H1 (cell line): ENCODE measurements around the gene SV2A. TPM values are rescaled to one million over a fixed set of nuclear protein-coding genes. Genes with fewer than 3 reads are reported as not detected.

ENCODE experiments used
- CTCF ChIA-PET: fragments of 300-600 bp; sonication (Branson Sonifier 250); formaldehyde crosslinking; loops from one replicate; lab custom pipeline; 2021; ENCODE audit not compliant: partially characterized antibody; lab: Charles Lee
- POLR2A ChIA-PET: fragments of 300-600 bp; sonication (Branson Sonifier 250); formaldehyde crosslinking; loops from one replicate; lab custom pipeline; 2021; ENCODE audit warnings: inconsistent platforms; ENCODE audit not compliant: partially characterized antibody; lab: Charles Lee
- DNase-seq, 2 experiments: peaks; one replicate each; pipeline versions ENCODE4 v3.0.0 to v3.0.0-alpha.2; 2010 to 2022; ENCODE audit warnings: low spot score in 2 of 2, low read depth in 1 of 2, mixed read lengths in 1 of 2
- FAIRE-seq: peaks from 2 replicates; lab custom pipeline; 2011; peaks lifted over from hg19 to GRCh38; lab: Jason Lieb, UNC
- H2AFZ ChIP-seq: 2 replicates; pipeline ENCODE4 v1.8.1; 2012; ENCODE audit warnings: low read length, inconsistent platforms
- H2AK5ac ChIP-seq: 2 replicates; pipeline ENCODE4 v1.6.1; 2013; ENCODE audit warnings: low read depth, low read length
- H2BK120ac ChIP-seq: replicated peaks from 2 replicates; pipeline ENCODE3; 2013; ENCODE audit warnings: low read depth, low read length, inconsistent platforms
- H2BK12ac ChIP-seq: 2 replicates; pipeline ENCODE4 v1.6.1; 2013; ENCODE audit warnings: low read depth, low read length
- H2BK15ac ChIP-seq: 2 replicates; pipeline ENCODE4 v1.6.1; 2013; ENCODE audit warnings: low read length
- H2BK20ac ChIP-seq: 2 replicates; pipeline ENCODE4 v1.6.1; 2013; ENCODE audit warnings: low read length
- H2BK5ac ChIP-seq: 2 replicates; pipeline ENCODE4 v1.6.1; 2013; ENCODE audit warnings: low read depth, low read length
- H3K14ac ChIP-seq: 2 replicates; pipeline ENCODE4 v1.6.1; 2013; ENCODE audit warnings: inconsistent platforms; ENCODE audit not compliant: insufficient read length
- H3K18ac ChIP-seq: 2 replicates; pipeline ENCODE4 v1.6.1; 2013; ENCODE audit warnings: low read length; ENCODE audit errors: extremely low read depth
- H3K23ac ChIP-seq: 2 replicates; pipeline ENCODE4 v1.6.1; 2013; ENCODE audit warnings: inconsistent platforms; ENCODE audit not compliant: insufficient read length
- H3K23me2 ChIP-seq: 2 replicates; pipeline ENCODE4 v1.6.1; 2013; ENCODE audit warnings: low read depth, low read length
- H3K27ac ChIP-seq: 2 replicates; pipeline ENCODE4 v1.6.1; 2011; ENCODE audit warnings: low read depth, low read length, inconsistent platforms
- H3K27me3 ChIP-seq, 4 experiments: replicated peaks in 1 of 4; 1 replicate in 1 of 4; 2 replicates in 3 of 4; pipeline versions ENCODE4 v1.6.1 to v1.8.1; 2011 to 2013; ENCODE audit warnings: low read length in 3 of 4, mild to moderate bottlenecking in 3 of 4, inconsistent platforms in 2 of 4, mixed read lengths in 2 of 4, moderate library complexity in 1 of 4; ENCODE audit not compliant: control insufficient read depth in 3 of 4, insufficient read depth in 3 of 4; ENCODE audit errors: extremely low read depth in 1 of 4
- H3K36me3 ChIP-seq, 4 experiments: 2 replicates each; pipeline versions ENCODE4 v1.6.1 to v1.8.1; 2011 to 2013; ENCODE audit warnings: mild to moderate bottlenecking in 4 of 4, low read length in 3 of 4, moderate library complexity in 2 of 4, control low read depth in 1 of 4, inconsistent platforms in 1 of 4; ENCODE audit not compliant: insufficient read depth in 4 of 4, control insufficient read depth in 2 of 4
- H3K4ac ChIP-seq: replicated peaks from 2 replicates; pipeline ENCODE3; 2013; ENCODE audit warnings: low read length, low read depth, mixed read lengths, inconsistent platforms; ENCODE audit not compliant: insufficient read length
- H3K4me1 ChIP-seq, 4 experiments: replicated peaks in 1 of 4; 1 replicate in 1 of 4; 2 replicates in 3 of 4; pipeline versions ENCODE4 v1.6.1 to v1.8.1; 2011 to 2013; ENCODE audit warnings: low read length in 3 of 4, inconsistent platforms in 2 of 4, mixed read lengths in 1 of 4; ENCODE audit not compliant: insufficient read depth in 4 of 4, control insufficient read depth in 3 of 4
- H3K4me2 ChIP-seq, 2 experiments: 2 replicates each; pipeline versions ENCODE4 v1.6.1 to v1.8.1; 2011 to 2013; ENCODE audit warnings: low read depth in 2 of 2, low read length in 2 of 2, control low read depth in 1 of 2, inconsistent platforms in 1 of 2, mild to moderate bottlenecking in 1 of 2; ENCODE audit not compliant: insufficient read depth in 1 of 2
- H3K4me3 ChIP-seq, 4 experiments: fragments of 200-600, 300-600 bp in 1 of 4; sonication (generic), shearing (Covaris generic), sonication (Bioruptor Twin) in 1 of 4; 2 replicates each; pipeline versions ENCODE4 v1.5.1 to v1.8.1; 2011 to 2016; ENCODE audit warnings: low read length in 4 of 4, low read depth in 3 of 4, control low read depth in 2 of 4, inconsistent platforms in 2 of 4, mild to moderate bottlenecking in 2 of 4, mixed read lengths in 1 of 4, moderate library complexity in 1 of 4; ENCODE audit not compliant: insufficient read depth in 2 of 4; ENCODE audit errors: extremely low read depth in 1 of 4
- H3K56ac ChIP-seq: replicated peaks from 2 replicates; pipeline ENCODE3; 2013; ENCODE audit warnings: low read depth, mild to moderate bottlenecking, mixed read lengths, low read length, inconsistent platforms; ENCODE audit not compliant: insufficient read length
- H3K79me1 ChIP-seq: 2 replicates; pipeline ENCODE4 v1.6.1; 2013; ENCODE audit warnings: low read depth, low read length, control low read depth
- H3K79me2 ChIP-seq, 2 experiments: 2 replicates each; pipeline versions ENCODE4 v1.6.1 to v1.8.1; 2012 to 2013; ENCODE audit warnings: low read length in 2 of 2, mild to moderate bottlenecking in 2 of 2, inconsistent platforms in 1 of 2; ENCODE audit not compliant: insufficient read depth in 2 of 2, control insufficient read depth in 1 of 2
- H3K9ac ChIP-seq, 4 experiments: replicated peaks in 1 of 4; 1 replicate in 1 of 4; 2 replicates in 3 of 4; pipeline versions ENCODE4 v1.6.1 to v1.8.1; 2011 to 2013; ENCODE audit warnings: low read depth in 3 of 4, low read length in 3 of 4, control low read depth in 2 of 4, mild to moderate bottlenecking in 2 of 4, moderate library complexity in 2 of 4, inconsistent platforms in 1 of 4; ENCODE audit errors: extremely low read depth in 1 of 4
- H3K9me3 ChIP-seq, 2 experiments: 2 replicates each; pipeline versions ENCODE4 v1.6.1 to v1.8.1; 2012 to 2013; ENCODE audit warnings: mild to moderate bottlenecking in 2 of 2, moderate library complexity in 2 of 2, control low read depth in 1 of 2, inconsistent platforms in 1 of 2, low read depth in 1 of 2, low read length in 1 of 2, mixed read lengths in 1 of 2; ENCODE audit not compliant: insufficient read depth in 2 of 2
- H4K20me1 ChIP-seq, 2 experiments: replicated peaks in 1 of 2; 2 replicates each; pipeline versions ENCODE3 to v1.8.1; 2011 to 2013; ENCODE audit warnings: inconsistent platforms in 2 of 2, low read length in 2 of 2, mild to moderate bottlenecking in 1 of 2; ENCODE audit not compliant: insufficient read depth in 2 of 2, control insufficient read depth in 1 of 2
- H4K5ac ChIP-seq: 2 replicates; pipeline ENCODE4 v1.6.1; 2013; ENCODE audit warnings: low read length, low read depth, mixed read lengths, inconsistent platforms; ENCODE audit not compliant: insufficient read length
- H4K8ac ChIP-seq: 2 replicates; pipeline ENCODE4 v1.8.0; 2013; ENCODE audit warnings: mild to moderate bottlenecking, moderate library complexity, low read length, inconsistent platforms; ENCODE audit not compliant: insufficient read depth; ENCODE audit errors: extremely low read depth
- H4K91ac ChIP-seq: replicated peaks from 2 replicates; pipeline ENCODE3; 2013; ENCODE audit warnings: low read length, mixed read lengths, inconsistent platforms; ENCODE audit not compliant: insufficient read length
- BACH1 ChIP-seq: IDR thresholded peaks from 2 replicates; pipeline ENCODE4 v1.6.1; 2012; ENCODE audit warnings: low read length, improper control_type of control experiment
- CHD2 ChIP-seq: IDR thresholded peaks from 2 replicates; pipeline ENCODE4 v1.6.1; 2012; ENCODE audit warnings: low read length, improper control_type of control experiment
- CREB1 ChIP-seq: IDR thresholded peaks from 2 replicates; pipeline ENCODE4 v1.6.1; 2012; ENCODE audit warnings: inconsistent platforms
- EP300 ChIP-seq, 2 experiments: IDR thresholded peaks; 1 replicate in 1 of 2; 2 replicates in 1 of 2; pipeline ENCODE4 v1.6.1; 2011 to 2012; ENCODE audit warnings: low read depth in 2 of 2, low read length in 2 of 2, mild to moderate bottlenecking in 2 of 2, borderline replicate concordance in 1 of 2, inconsistent platforms in 1 of 2, moderate library complexity in 1 of 2
- EZH2 ChIP-seq: fragments of 200-600 bp; sonication (generic); IDR thresholded peaks from 2 replicates; pipeline ENCODE4 v1.7.1; 2012; ENCODE audit warnings: low read depth, mild to moderate bottlenecking, moderate library complexity, low read length, inconsistent platforms; ENCODE audit not compliant: severe bottlenecking
- GTF2F1 ChIP-seq: IDR thresholded peaks from 2 replicates; pipeline ENCODE4 v1.6.1; 2012; ENCODE audit warnings: low read depth, low read length, improper control_type of control experiment, borderline replicate concordance
- KDM4A ChIP-seq: IDR thresholded peaks from one replicate; pipeline ENCODE4 v1.7.1; 2012; ENCODE audit warnings: low read depth, mild to moderate bottlenecking, moderate library complexity, low read length, inconsistent platforms; ENCODE audit not compliant: severe bottlenecking
- KDM5A ChIP-seq: fragments of 200-600 bp; IDR thresholded peaks from 2 replicates; pipeline ENCODE4 v1.7.1; 2012; ENCODE audit warnings: mild to moderate bottlenecking, low read length, inconsistent platforms, mixed read lengths
- NRF1 ChIP-seq: IDR thresholded peaks from 2 replicates; pipeline ENCODE4 v1.6.1; 2011; ENCODE audit warnings: mild to moderate bottlenecking, low read depth, low read length, improper control_type of control experiment
- POLR2AphosphoS5 ChIP-seq: IDR thresholded peaks from 2 replicates; pipeline ENCODE4 v1.6.1; 2011; ENCODE audit warnings: low read depth, low read length
- YY1 ChIP-seq: IDR thresholded peaks from 2 replicates; pipeline ENCODE4 v1.6.1; 2011; ENCODE audit warnings: low read depth, mild to moderate bottlenecking, low read length
- WGBS, 2 experiments: shearing (Covaris generic) in 1 of 2; methylation state at CpG; one replicate each; pipeline versions ENCODE4 v1.1.6 to v1.1.7; 2013 to 2015; ENCODE audit warnings: low lambda C conversion rate in 2 of 2, mixed read lengths in 2 of 2, inconsistent platforms in 1 of 2, low coverage in 1 of 2, missing lambda C conversion rate in 1 of 2; ENCODE audit not compliant: insufficient replicate concordance in 2 of 2, insufficient coverage in 1 of 2, insufficient read length in 1 of 2; ENCODE audit errors: extremely low coverage in 1 of 2, missing lambda C conversion rate in 1 of 2; 5-methylcytosine and 5-hydroxymethylcytosine counted together
- polyA plus RNA-seq, 7 experiments: library from polyadenylated mRNA; depleted of rRNA in 3 of 7; stranded (reverse) in 5 of 7; unstranded in 2 of 7; fragments of >200 nt in 5 of 7; fragments of 200-250 nt in 2 of 7; gene quantifications; 1 replicate in 5 of 7; 2 replicates in 1 of 7; 4 replicates in 1 of 7; pipeline versions ENCODE4 v1.2.1 to v1.2.3, GENCODE V29; 2011 to 2013; ENCODE audit warnings: missing spikeins in 2 of 7, mixed read lengths in 2 of 7
- total RNA-seq: library from RNA; stranded (reverse); fragmentation: NEBNext Ultra II Directional; extraction: Animal tissue kit (Norgen Biotek cat#: 25700); gene quantifications from 2 replicates; pipeline ENCODE4 v1.2.1, GENCODE V29; 2021

The SV2A gene
- total and polyA plus RNA-seq, 2 of the 8 experiments (the other 6 are each of a cell fraction or from before 2014, with no cell fraction given) = 41.8 to 51.8 TPM

DNA sequence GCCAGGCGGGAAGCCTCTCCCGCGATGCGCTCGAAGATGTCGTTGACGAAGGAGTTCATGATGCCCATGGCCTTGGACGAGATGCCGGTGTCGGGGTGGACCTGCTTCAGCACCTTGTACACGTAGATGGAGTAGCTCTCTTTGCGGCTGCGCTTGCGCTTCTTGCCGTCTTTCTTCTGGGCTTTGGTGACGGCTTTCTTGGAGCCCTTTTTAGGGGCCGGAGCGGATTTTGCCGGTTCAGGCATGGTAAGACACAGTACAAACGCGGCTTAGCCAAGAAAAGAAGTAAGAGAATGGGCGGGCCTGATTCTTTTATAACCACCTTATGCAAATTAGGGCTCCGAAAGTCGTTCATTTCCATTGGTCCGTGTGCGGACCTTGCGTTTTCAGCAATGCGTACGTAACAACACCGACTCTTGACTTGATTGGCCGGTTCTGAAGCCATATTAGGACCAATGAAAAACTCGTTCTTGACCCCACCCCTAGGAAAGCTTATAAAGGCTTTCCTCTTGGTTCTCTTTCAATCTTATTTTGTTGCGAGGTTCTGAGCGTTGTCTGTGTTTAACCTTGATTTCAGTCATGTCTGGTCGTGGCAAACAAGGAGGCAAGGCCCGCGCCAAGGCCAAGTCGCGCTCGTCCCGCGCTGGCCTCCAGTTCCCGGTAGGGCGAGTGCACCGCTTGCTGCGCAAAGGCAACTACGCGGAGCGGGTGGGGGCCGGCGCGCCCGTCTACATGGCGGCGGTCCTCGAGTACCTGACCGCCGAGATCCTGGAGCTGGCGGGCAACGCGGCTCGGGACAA, 31.0 kb downstream of the SV2A start:
- Histone ChIP-seq H2BK5ac (peak overlapping the region; percentile 96), H3K14ac (no peak overlapping the region), H3K4ac (no peak overlapping the region), H3K23me2 (peaks cover 21% of the 10 kb centered on the region), H3K27me3 (no peaks in the 10 kb centered on the region), H3K4me1 (peaks cover 0 to 5% (median 0%) of the 10 kb centered on the region in 4 experiments; a peak in 4 of 7 replicates), H3K79me2 (0 out of 4 replicates have a peak, but pooled peaks cover 0 to 4% of the 10 kb centered on the region in 2 experiments), H4K5ac (no peak overlapping the region), H3K9ac (peak overlapping the region; percentile 91 to 99 (median 94)), H2BK15ac (no peak overlapping the region), H3K27ac (peak overlapping the region; percentile 98), H2BK20ac (no peak overlapping the region), H3K36me3 (no peaks in the 10 kb centered on the region), H3K9me3 (no peaks in the 10 kb centered on the region), H3K4me2 (peak overlapping the region; percentile 83 to 87), H3K23ac (no peak overlapping the region), H4K8ac (peak overlapping the region; percentile 98; the same call in 1 of the 2 replicates), H4K20me1 (no peaks in the 10 kb centered on the region), H2BK12ac (no peak overlapping the region; the same call in 1 of the 2 replicates), H3K4me3 (peak overlapping the region; percentile 70 to 92 (median 82)), H2BK120ac (no peak overlapping the region), H2AFZ (no peak overlapping the region), H3K79me1 (peaks cover 3% of the 10 kb centered on the region; the same call in 1 of the 2 replicates), H3K56ac (peak overlapping the region; percentile 66), H3K18ac (0 out of 2 replicates have a peak overlapping the region, but pooled peaks have one; percentile 86), H4K91ac (no peak overlapping the region), H2AK5ac (no peak overlapping the region)
- CTCF ChIA-PET = interaction anchor here (1.0 to 3.0 kb wide), 5 partner anchors 43 to 283 kb away, joined by 4 to 14 read pairs (median 5); partner anchors contain the start of gene OTUD7B
- POLR2A ChIA-PET = interaction anchor here (0.7 to 8.5 kb wide), 44 partner anchors 8 to 1727 kb away, joined by 3 to 278 read pairs (median 8); partner anchors contain the start of genes ANP32E, BOLA1, MTMR11 and OTUD7B
- peak; percentile 71 for FAIRE-seq
- WGBS, 2 experiments = 1% methylated on average over 62 of the region's 62 CpGs; no CpG with 5 or more reads in 1 of the 2 experiments
- DNase-seq = peak; percentile 87 to 92
- TF ChIP-seq NRF1 (no peak), CHD2 (0 out of 2 replicates have a peak, but pooled peaks have one; percentile 63), KDM4A (peak; percentile 17), GTF2F1 (peak; percentile 97), CREB1 (peak; percentile 71), BACH1 (no peak), YY1 (no peak), POLR2AphosphoS5 (peak; percentile 97), EZH2 (no peak), EP300 (IDR thresholded peaks at IDR 0.05; ENCODE audit: borderline replicate concordance in 1 of 2, low read depth in 2 of 2, low read length in 2 of 2) (peak in 1 of 2 experiments; percentile 14; a peak in 1 of 3 replicates), KDM5A (no peak)
